GM12874 (cell line): ENCODE data around the gene TUBA4B.

ENCODE experiments used
- TF ChIP-seq, protein P1 (sequence below): IDR thresholded peaks from 2 replicates; pipeline ENCODE4 v1.5.1; 2011; ENCODE audit warnings: low read depth, mild to moderate bottlenecking, control low read depth, low read length, moderate library complexity; ENCODE audit not compliant: insufficient read depth

Gene TUBA4B

DNA sequence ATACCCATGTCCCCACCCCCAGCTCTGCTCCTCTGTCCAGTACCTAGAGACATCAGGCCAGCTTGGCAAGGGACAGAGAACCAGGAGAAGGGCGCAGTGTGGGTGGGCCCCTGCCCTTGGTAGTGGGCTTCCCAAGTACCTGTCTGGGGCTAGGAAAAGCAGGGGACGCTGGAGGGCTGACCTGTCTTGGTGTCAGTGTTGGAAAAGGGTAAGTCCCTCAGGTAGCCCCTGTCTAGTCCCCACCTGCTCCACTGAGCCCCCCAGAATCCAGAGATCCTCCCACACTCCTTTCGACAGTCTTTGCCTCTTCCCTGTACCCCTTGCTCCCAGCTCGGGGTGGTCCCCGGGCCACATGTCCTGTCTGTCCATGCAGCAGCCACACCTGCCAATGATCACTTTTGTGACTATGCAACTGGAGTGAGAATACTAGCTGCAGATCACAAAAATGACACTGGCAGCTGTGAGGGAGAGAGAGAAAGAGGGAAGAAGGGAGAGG, 40.7 kb downstream of the TUBA4B start:
- TF ChIP-seq, protein P1, sequence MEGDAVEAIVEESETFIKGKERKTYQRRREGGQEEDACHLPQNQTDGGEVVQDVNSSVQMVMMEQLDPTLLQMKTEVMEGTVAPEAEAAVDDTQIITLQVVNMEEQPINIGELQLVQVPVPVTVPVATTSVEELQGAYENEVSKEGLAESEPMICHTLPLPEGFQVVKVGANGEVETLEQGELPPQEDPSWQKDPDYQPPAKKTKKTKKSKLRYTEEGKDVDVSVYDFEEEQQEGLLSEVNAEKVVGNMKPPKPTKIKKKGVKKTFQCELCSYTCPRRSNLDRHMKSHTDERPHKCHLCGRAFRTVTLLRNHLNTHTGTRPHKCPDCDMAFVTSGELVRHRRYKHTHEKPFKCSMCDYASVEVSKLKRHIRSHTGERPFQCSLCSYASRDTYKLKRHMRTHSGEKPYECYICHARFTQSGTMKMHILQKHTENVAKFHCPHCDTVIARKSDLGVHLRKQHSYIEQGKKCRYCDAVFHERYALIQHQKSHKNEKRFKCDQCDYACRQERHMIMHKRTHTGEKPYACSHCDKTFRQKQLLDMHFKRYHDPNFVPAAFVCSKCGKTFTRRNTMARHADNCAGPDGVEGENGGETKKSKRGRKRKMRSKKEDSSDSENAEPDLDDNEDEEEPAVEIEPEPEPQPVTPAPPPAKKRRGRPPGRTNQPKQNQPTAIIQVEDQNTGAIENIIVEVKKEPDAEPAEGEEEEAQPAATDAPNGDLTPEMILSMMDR: no peak

DNA sequence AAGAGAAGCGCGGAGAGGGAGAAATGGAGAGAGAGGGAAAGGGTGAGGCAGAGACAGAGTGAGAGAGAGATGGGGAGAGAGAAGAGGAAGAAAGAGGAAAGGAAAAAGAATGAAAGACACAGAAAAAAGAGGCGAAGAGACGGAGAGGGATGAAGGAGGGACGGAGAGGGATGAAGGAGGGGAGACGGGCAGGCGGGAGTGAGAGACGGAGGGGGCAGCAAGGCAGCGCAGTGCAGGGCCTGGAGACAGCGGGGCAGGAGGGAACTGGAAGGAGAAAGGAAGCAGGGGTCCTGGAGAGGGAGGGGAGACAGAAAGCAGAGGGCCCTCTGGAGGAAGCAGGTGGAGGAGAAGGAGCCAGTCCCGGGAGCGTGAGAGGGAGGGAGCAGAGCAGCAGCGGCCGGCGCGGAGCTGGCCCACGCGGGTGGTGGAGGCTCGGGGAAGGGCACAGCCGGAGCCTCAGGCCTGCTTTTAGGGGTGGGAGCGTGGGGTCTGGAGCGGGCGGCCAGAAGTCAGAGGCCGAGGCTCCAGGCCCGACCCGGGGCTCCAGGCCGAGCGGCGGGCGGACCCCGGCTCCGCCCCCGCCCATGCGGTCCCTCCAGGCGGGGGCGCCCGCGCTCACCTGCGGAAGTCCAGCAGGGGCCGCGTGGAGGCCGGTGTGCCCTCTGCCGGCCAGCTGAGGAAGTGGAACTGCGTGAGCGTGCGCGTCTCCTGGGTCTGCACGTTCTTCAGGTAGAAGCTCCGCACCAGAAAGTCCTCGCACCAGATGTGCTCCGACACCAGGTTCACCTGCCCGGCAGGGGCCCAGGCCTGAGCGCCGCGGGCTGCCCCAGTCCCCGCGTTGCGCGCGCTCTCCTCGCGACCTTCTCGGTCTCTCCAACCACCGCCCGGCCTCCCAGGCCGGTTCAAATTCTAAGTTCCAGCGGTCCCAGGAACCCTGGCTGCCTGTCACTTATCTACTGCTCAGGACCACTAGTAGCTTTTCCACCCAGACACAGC, 41.6 kb downstream of the TUBA4B start:
- TF ChIP-seq, protein P1: peak; percentile 100

DNA sequence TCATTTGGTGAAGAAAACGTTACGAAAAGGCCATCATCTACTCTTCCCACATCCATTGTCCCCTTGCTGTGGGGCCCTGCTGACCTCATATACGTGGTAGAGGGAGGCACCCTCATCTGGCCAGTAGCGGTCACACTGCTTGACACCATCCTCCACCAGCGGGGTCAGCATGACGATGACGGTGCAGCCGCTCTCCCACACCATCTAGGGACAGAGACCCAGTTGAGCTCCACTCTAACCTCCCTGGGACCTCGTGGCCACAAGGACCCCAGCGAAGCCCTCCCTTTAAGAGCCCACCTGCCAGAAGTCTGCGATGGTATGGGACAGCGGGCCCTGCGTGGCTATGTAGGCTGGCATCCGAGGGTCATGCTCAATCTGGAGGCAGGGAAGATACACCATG, 43.1 kb downstream of the TUBA4B start:
- TF ChIP-seq, protein P1: no peak

DNA sequence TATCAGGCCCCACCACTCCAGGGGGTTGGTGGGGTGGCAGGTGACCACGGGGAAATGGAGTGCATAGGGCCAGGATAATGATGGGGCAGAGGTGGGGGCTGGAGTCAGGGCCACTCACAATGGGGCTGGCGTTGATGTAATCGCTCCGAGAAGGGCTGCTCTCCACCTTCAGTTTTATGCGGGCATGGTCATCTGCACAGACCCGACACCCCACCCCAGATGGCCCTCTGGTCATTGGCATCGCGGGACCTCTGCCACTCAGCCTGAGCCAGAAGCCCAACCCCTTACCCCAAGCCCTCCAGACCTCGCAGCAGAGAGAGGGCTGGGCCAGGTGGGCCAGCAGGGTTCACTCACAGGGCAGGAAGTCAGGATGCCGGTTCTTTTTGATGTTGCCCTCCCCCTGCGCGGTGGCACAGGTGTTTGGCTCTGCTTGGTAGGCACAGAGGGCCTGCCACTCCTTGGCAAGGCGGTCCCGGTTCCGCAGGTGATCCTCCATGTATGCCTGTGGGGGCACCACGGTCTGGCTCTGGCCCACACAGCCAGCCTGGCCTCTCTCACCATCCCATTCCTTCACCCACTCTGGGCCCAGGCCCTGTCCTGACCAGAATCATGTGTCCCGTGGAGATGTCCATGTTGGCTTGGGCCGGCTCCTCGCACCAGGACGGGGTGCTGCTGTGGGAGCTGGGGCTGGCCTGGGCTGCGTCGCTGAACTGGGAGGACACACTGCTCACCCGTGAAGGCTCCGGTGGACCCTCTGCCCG, 43.8 kb downstream of the TUBA4B start:
- TF ChIP-seq, protein P1: no peak

DNA sequence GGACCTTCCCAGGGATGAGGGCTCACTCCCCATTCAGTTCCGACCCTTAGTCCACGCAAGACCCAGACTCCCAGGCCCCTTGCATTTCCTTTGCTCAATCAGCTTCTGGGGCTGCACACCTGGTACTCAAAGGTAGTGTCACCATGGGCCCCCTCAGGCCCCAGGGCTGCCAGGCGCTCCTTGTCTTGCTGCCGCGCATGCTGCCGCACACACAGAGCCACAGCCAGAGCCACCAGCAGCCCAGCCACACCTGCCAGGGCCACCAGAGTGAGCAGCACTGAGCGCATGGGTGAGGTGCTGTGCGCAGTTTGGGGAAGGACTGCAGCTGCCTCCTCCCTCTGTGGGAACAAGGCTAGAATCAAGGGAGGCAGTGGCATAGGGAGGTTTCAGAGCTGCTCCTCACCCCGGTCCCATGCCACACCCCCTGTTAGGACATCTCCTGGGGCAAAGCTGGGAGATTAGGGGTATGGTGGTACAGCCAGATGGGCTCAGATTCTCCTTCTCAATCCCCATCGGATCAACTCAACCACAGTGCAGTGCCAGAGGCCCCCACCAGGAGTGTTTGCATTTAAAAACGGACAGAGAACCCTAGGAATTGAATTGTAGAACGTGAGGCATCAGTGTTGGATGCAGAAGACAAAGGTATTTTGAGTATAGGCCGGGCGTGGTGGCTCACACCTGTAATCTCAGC, 44.9 kb downstream of the TUBA4B start:
- TF ChIP-seq, protein P1: no peak

DNA sequence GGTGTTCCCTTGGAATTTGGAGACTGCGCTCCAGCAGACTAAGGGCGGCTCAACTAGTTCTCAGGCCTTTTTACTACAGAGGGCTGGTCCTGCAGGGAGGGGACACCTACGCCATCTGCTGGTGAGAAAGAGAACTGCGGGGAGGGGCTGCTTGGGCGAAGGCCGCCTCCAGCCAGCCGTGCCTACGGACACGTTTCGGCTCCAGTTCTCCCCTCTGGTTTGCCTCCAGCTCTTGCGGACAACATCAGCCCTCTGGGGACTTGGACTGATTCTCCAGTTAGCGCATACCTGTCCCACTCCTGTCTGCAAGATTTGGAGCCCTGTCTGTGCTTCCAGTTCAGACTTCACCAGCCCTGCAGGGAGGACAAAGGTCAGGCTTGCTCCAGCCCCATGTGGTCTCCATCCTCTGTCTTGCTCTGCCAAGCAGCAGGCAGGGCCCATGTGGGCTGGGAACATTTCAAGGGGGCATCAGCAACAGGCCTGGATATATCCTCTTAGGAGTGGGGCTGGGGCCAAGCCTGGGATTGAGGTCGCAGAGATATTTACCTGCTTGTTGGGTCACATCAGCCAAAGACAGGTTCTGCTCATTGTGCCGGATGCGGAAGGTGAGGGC, 45.8 kb downstream of the TUBA4B start:
- TF ChIP-seq, protein P1: peak; percentile 99
